HL-60 (cell line): Measurements from ENCODE around the gene PTPRN2.

ENCODE experiments used
- DNase-seq, 2 experiments: peaks; one replicate each; pipeline ENCODE4 v3.0.0-alpha.2; 2010 to 2020; ENCODE audit warnings: low read depth in 1 of 2, low spot score in 1 of 2
- H3K27ac ChIP-seq: fragments of 250-450 bp; sonication (Bioruptor Pico); replicated peaks from 2 replicates; pipeline ENCODE4 v1.5.1; 2020; ENCODE audit warnings: mild to moderate bottlenecking, moderate library complexity
- H3K27me3 ChIP-seq: fragments of 250-450 bp; sonication (Bioruptor Pico); 2 replicates; pipeline ENCODE4 v1.5.1; 2021; ENCODE audit warnings: mild to moderate bottlenecking, moderate library complexity; ENCODE audit not compliant: insufficient read depth, poor library complexity, severe bottlenecking
- H3K4me3 ChIP-seq: replicated peaks from 2 replicates; pipeline ENCODE4 v1.5.1; 2011; ENCODE audit warnings: mild to moderate bottlenecking, control low read depth, low read length; ENCODE audit not compliant: insufficient read depth
- GABPA ChIP-seq: IDR thresholded peaks from 2 replicates; pipeline ENCODE4 v1.6.1; 2012; ENCODE audit warnings: low read depth
- POLR2AphosphoS5 ChIP-seq: IDR thresholded peaks from 2 replicates; pipeline ENCODE4 v1.6.1; 2012; ENCODE audit warnings: low read depth
- SPI1 ChIP-seq: IDR thresholded peaks from 2 replicates; pipeline ENCODE4 v1.6.1; 2012; ENCODE audit warnings: low read depth, mild to moderate bottlenecking, borderline replicate concordance
- TF ChIP-seq, protein P1 (sequence below): IDR thresholded peaks from one replicate; pipeline ENCODE4 v1.5.1; 2011; ENCODE audit warnings: low read length, control low read depth, inconsistent platforms; ENCODE audit not compliant: insufficient read depth
- TF ChIP-seq, protein P2 (sequence below): IDR thresholded peaks from 2 replicates; pipeline ENCODE4 v1.6.1; 2012; ENCODE audit warnings: low read depth; ENCODE audit not compliant: insufficient replicate concordance

PTPRN2 gene

DNA sequence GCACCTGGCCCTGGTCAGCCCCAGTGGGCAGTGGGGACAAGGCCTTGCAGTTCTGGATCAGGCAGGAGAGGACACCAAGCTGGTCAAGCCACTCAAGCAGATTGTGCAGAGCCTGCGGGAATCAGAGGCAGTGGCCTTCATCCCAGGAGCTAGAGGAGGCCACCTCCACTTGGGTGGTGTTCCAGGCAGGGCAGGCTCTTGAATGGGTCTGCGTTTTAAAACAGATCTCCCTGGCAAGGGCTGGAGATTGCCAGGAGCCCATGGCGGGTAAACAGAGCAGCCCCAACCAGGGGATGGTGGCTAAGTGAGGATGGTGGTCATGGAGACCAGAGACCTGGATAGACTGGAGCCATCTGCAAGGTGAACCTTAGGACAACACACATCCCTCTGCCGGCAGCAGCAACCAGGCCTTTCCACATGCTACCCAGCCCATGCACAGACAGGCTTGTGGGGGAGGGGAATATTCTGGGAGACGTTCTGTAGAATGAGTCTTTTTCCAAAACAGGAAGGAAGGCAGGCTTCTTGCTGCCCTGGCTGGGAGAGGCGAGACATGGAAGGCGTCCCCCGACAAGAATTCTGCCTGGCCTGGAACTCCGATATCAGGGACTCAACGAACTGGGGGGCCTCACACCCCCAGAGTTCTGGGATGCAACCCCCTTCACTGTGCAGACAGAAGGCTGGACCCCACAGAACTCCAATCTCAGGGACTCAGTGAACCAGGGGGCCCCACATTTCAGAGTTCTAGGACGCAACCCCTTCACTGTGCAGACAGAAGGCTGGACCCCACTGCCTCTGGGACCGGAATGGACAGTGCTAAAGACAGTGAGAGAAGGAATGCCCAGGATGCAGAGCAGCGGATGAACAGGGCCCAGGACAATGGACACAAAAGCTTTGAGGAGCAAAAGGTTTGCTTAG, 264.8 kb downstream of the PTPRN2 start:
- Histone ChIP-seq H3K27me3 (no peaks in the 10 kb centered on the region), H3K4me3 (no peak overlapping the region)
- no peak for TF ChIP-seq GABPA
- TF ChIP-seq, protein P1, sequence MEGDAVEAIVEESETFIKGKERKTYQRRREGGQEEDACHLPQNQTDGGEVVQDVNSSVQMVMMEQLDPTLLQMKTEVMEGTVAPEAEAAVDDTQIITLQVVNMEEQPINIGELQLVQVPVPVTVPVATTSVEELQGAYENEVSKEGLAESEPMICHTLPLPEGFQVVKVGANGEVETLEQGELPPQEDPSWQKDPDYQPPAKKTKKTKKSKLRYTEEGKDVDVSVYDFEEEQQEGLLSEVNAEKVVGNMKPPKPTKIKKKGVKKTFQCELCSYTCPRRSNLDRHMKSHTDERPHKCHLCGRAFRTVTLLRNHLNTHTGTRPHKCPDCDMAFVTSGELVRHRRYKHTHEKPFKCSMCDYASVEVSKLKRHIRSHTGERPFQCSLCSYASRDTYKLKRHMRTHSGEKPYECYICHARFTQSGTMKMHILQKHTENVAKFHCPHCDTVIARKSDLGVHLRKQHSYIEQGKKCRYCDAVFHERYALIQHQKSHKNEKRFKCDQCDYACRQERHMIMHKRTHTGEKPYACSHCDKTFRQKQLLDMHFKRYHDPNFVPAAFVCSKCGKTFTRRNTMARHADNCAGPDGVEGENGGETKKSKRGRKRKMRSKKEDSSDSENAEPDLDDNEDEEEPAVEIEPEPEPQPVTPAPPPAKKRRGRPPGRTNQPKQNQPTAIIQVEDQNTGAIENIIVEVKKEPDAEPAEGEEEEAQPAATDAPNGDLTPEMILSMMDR = no peak
- no peak for TF ChIP-seq SPI1
- TF ChIP-seq, protein P2, sequence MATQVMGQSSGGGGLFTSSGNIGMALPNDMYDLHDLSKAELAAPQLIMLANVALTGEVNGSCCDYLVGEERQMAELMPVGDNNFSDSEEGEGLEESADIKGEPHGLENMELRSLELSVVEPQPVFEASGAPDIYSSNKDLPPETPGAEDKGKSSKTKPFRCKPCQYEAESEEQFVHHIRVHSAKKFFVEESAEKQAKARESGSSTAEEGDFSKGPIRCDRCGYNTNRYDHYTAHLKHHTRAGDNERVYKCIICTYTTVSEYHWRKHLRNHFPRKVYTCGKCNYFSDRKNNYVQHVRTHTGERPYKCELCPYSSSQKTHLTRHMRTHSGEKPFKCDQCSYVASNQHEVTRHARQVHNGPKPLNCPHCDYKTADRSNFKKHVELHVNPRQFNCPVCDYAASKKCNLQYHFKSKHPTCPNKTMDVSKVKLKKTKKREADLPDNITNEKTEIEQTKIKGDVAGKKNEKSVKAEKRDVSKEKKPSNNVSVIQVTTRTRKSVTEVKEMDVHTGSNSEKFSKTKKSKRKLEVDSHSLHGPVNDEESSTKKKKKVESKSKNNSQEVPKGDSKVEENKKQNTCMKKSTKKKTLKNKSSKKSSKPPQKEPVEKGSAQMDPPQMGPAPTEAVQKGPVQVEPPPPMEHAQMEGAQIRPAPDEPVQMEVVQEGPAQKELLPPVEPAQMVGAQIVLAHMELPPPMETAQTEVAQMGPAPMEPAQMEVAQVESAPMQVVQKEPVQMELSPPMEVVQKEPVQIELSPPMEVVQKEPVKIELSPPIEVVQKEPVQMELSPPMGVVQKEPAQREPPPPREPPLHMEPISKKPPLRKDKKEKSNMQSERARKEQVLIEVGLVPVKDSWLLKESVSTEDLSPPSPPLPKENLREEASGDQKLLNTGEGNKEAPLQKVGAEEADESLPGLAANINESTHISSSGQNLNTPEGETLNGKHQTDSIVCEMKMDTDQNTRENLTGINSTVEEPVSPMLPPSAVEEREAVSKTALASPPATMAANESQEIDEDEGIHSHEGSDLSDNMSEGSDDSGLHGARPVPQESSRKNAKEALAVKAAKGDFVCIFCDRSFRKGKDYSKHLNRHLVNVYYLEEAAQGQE = no peak
- TF ChIP-seq POLR2AphosphoS5 = no peak

DNA sequence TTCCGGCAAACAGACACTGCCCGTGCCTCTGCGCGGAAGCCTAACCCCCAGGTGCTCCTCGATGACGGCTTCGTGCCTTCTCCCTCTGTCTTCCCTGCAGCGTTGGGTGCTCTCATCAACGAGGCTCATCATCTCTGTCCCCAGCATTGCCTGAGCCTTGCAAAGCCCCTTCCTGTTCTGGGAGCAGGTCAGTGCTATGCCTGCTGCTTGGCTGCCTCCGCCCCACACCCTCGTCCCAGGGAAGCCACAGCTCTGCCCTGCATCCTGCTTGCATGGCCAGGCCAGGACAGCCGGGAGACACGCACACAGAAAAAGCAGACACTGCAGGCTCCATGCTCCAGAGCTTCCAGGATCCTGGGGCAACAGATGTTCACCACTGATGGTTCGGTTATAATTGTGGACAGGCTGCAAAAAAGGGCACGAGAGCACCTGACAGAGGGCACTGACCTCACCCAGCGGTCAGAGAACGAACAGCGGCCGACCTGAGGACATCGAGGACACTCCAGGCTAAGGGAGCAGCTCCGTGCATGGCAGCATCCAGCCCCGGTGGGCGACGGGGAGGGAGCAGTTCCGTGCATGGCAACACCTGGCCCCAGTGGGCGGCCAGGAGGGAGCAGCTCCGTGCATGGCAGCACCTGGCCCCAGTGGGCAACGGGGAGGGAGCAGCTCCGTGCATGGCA, 265.5 kb downstream of the PTPRN2 start:
- Histone ChIP-seq H3K4me3 (no peak overlapping the region), H3K27ac (no peak overlapping the region), H3K27me3 (no peaks in the 10 kb centered on the region)
- DNase-seq = no peak
- TF ChIP-seq, protein P2 = no peak
- no peak for TF ChIP-seq SPI1
- no peak for TF ChIP-seq POLR2AphosphoS5
- no peak for TF ChIP-seq GABPA
- TF ChIP-seq, protein P1 = no peak

More for the DNA sequence above, 264.8 kb downstream of the PTPRN2 start:
- DNase-seq = no peak
- H3K27ac ChIP-seq = no peak overlapping the region

DNA sequence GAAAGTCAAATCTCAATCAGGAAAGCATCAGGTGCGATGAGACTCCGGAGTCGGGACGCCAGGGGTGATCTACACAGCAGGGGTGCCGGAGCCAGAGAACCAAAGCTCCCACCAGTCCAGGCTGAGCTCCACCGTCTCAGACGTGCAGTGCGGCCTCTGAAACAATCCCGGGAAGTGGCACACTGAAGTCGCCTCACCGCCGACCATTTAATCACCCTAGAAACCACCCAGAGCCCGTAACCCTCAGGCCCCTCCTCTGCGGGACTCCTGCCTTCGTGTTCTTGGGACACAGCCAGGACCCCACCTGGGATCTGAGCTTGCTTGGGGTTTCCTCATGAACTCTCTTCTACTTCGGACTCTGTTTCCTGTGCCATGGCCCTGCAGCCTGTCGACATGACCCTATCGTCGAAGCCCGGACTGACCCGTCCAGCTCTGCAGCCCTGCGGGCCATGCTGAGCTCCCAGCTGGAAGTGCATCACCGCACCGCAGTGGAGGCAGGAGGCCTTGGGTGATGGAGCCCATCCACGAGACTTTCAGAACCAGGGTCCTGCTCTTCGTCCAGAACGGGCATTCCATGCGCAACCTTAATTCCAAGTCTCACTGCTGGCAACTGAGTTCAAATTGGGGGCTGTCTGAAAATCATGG, 266.4 kb downstream of the PTPRN2 start:
- DNase-seq = no peak
- Histone ChIP-seq H3K27ac (no peak overlapping the region), H3K27me3 (no peaks in the 10 kb centered on the region), H3K4me3 (no peak overlapping the region)
- no peak for TF ChIP-seq POLR2AphosphoS5
- TF ChIP-seq, protein P2 = no peak
- no peak for TF ChIP-seq SPI1
- TF ChIP-seq GABPA = no peak
- TF ChIP-seq, protein P1 = no peak
